Natural killer cell treated with Interleukin-12 subunit alpha and Interleukin-12 subunit beta and Interleukin-15 and Interleukin-18, amount 100 ng/mL, for 72 hours (primary cell): ENCODE measurements around the gene AFTPH. TPM values are rescaled to one million over a fixed set of nuclear protein-coding genes. Genes with fewer than 3 reads are reported as not detected.
A peak's percentile ranks its signal among the peaks of the same experiment; 100 is the strongest.

Experiments used
- ATAC-seq, 2 donors: fragments of 150-1000 bp; cut with Tn5 transposase in 1 of 2; sonication (Bioruptor Pico), chemical (Tn5 transposase) in 1 of 2; 2 replicates each; pipeline ENCODE4 v1.10.0; 2021
- DNase-seq: peaks from one replicate; pipeline ENCODE4 v3.0.0; 2022; ENCODE audit warnings: low spot score
- H3K27ac Mint-ChIP-seq, 2 donors: 1 replicate in 1 of 2; 2 replicates in 1 of 2; pipeline ENCODE4 v1.8.0; 2022; ENCODE audit warnings: mixed read lengths in 2 of 2, mild to moderate bottlenecking in 1 of 2, moderate library complexity in 1 of 2
- H3K27me3 Mint-ChIP-seq, 2 donors: 1 replicate in 1 of 2; 2 replicates in 1 of 2; pipeline ENCODE4 v1.8.0; 2022; ENCODE audit warnings: mixed read lengths in 2 of 2
- H3K36me3 Mint-ChIP-seq: one replicate; pipeline ENCODE4 v1.8.0; 2022; ENCODE audit warnings: mixed read lengths
- H3K4me1 Mint-ChIP-seq, 2 donors: 1 replicate in 1 of 2; 2 replicates in 1 of 2; pipeline ENCODE4 v1.8.0; 2022; ENCODE audit warnings: low read depth in 2 of 2, mixed read lengths in 2 of 2, mild to moderate bottlenecking in 1 of 2
- H3K4me3 Mint-ChIP-seq: one replicate; pipeline ENCODE4 v1.8.0; 2022; ENCODE audit warnings: mixed read lengths
- H3K9me3 Mint-ChIP-seq: 2 replicates; pipeline ENCODE4 v1.8.0; 2022; ENCODE audit warnings: mixed read lengths
- total RNA-seq, 2 donors: library from RNA; stranded (reverse); gene quantifications; one replicate each; pipeline ENCODE4 v1.2.3, GENCODE V29; 2022

Gene AFTPH
- total RNA-seq, 2 donors from 2014 or later = 38.7 to 49.0 TPM

DNA sequence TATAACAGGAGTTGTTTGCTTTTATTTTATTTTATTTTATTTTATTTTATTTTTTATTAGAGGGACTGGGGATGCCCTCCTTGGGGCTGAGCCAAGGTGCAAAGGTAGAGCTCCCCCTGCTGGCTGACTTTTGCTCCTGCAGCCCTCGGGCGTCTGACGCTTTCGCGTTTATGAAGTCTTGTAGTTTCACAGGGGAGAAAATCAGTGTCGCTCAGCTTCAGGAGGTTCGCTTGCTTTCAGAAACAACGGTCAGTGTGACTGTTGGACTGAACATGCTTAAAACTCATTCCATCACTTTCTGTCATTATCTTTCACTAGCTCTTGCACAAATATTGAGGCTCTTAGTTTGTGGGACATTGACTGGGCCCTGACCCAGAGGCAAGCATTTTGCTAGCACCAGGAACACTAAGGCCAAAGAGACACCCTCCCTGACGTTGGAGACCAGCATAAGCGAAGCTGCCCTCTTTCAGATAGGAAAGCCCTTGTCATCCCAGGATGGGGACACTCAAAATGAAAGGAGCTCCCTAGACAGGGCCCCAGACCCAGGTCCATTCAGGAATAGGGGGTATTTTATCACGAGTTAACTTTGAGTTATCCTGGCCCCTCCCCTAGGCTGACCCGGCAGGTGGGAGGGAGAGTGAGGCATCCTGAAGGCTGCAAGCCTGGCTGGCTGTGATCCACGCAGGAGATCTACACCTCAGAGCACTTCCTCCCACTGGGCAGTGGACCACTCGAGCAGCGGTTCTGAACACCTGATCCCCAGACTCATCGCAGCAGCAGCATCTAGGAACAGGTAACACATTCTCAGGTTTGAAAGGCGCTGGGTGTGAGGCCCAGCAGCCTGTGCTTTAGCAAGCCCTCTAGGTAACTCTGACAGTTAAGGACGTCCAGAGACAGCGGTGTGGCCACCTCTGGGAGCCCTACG lies 35.8 kb upstream of the AFTPH start:
- Mint-ChIP-seq H3K4me1 (peaks cover 2 to 4% of the 10 kb centered on the region in 2 donors), H3K27ac (no peak overlapping the region), H3K27me3 (peaks cover 20 to 29% of the 10 kb centered on the region in 2 donors), H3K36me3 (no peaks in the 10 kb centered on the region), H3K9me3 (no peaks in the 10 kb centered on the region), H3K4me3 (no peak overlapping the region)
- DNase-seq (peak; percentile 81), ATAC-seq (peak; percentile 67 to 73)

DNA sequence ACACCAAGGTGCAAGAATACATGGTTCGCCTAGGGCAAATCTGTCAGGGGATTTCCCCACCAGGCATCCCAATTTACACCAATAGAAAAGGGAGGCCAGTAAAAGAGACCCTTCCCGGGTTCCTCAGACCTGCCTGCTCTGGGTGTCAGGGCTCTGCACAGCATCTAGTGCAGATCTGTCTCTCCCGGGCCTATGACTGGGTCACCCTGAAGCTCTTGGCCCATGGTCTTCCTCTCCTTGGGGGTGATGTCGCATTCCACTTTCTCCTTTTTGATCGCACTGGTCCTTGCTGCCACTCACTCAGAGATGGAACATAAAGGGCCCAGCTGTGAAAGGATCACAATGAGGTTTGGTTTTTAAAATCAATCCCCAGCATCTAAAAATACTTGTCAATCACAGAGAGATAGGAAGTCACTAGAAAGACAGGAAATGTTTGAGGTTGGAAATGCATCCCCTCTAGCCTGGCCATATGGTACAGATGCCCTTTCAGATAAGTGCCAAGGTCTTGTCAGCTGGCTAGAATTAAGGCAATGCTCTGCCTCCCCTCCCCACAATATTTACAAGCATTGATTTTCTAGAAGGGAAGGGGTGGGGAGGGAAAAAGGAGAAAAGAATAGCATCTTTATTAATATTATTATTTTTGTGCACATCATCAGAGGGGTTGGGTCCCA lies 34.9 kb upstream of the AFTPH start:
- Mint-ChIP-seq H3K27ac (no peak overlapping the region), H3K4me1 (peaks cover 2 to 4% of the 10 kb centered on the region in 2 donors), H3K9me3 (no peaks in the 10 kb centered on the region), H3K4me3 (no peak overlapping the region), H3K36me3 (no peaks in the 10 kb centered on the region), H3K27me3 (peaks cover 25 to 36% of the 10 kb centered on the region in 2 donors)
- DNase-seq = no peak
- ATAC-seq = no peak

DNA sequence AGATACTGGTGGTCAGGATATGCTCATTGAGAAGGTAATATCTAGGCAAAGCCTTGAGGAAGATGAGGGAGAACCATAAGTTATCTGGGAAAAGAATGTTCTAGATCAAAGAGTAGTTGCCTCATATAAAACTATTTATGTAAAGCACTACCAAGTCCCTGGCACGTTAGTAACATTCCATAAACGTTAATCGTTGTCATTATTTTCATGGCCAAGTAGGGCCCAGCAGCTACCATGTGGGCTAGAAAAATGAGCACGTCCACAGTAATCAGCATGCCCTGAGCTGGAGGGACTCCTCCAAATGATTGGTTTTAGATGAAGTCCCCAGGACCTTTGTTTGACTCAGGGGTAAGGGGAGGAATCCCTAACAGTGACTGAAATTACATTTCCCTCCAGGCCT lies 32.7 kb upstream of the AFTPH start:
- ATAC-seq = no peak

GRCh38 chr2:64492272-64492671 lies 31.9 kb upstream of the AFTPH start:
- H3K27ac Mint-ChIP-seq = no peak overlapping the region
- H3K4me1 Mint-ChIP-seq = peaks cover 2 to 4% of the 10 kb centered on the region in 2 donors

More for the DNA sequence above, 32.7 kb upstream of the AFTPH start:
- Mint-ChIP-seq H3K4me1 (peaks cover 2 to 4% of the 10 kb centered on the region in 2 donors), H3K36me3 (no peaks in the 10 kb centered on the region), H3K27ac (no peak overlapping the region), H3K9me3 (no peaks in the 10 kb centered on the region), H3K27me3 (peaks cover 24 to 38% of the 10 kb centered on the region in 2 donors), H3K4me3 (no peak overlapping the region)
- no peak for DNase-seq

GRCh38 chr2:64492821-64493220 lies 31.3 kb upstream of the AFTPH start:
- Mint-ChIP-seq H3K4me1 (peaks cover 2 to 4% of the 10 kb centered on the region in 2 donors), H3K36me3 (no peaks in the 10 kb centered on the region), H3K4me3 (no peak overlapping the region), H3K27ac (no peak overlapping the region), H3K9me3 (no peaks in the 10 kb centered on the region), H3K27me3 (peaks cover 25 to 31% of the 10 kb centered on the region in 2 donors)
- DNase-seq = no peak
- no peak for ATAC-seq

More at GRCh38 chr2:64492272-64492671, 31.9 kb upstream of the AFTPH start:
- H3K36me3 Mint-ChIP-seq = no peaks in the 10 kb centered on the region
- DNase-seq = no peak
- no peak overlapping the region for H3K4me3 Mint-ChIP-seq
- no peak for ATAC-seq
- no peaks in the 10 kb centered on the region for H3K9me3 Mint-ChIP-seq
- H3K27me3 Mint-ChIP-seq = peaks cover 25 to 30% of the 10 kb centered on the region in 2 donors

GRCh38 chr2:64493788-64494187 lies 30.3 kb upstream of the AFTPH start:
- H3K27ac Mint-ChIP-seq = no peak overlapping the region
- DNase-seq (no peak), ATAC-seq (no peak)
- H3K9me3 Mint-ChIP-seq = no peaks in the 10 kb centered on the region
- no peaks in the 10 kb centered on the region for H3K36me3 Mint-ChIP-seq
- peaks cover 31 to 40% of the 10 kb centered on the region in 2 donors for H3K27me3 Mint-ChIP-seq
- no peak overlapping the region for H3K4me3 Mint-ChIP-seq
- H3K4me1 Mint-ChIP-seq = peaks cover 0 to 2% of the 10 kb centered on the region in 2 donors

GRCh38 chr2:64498438-64498837 lies 25.7 kb upstream of the AFTPH start:
- no peaks in the 10 kb centered on the region for H3K9me3 Mint-ChIP-seq
- ATAC-seq (no peak), DNase-seq (no peak)
- H3K27ac Mint-ChIP-seq = no peak overlapping the region
- no peaks in the 10 kb centered on the region for H3K36me3 Mint-ChIP-seq
- peaks cover 29 to 33% of the 10 kb centered on the region in 2 donors for H3K27me3 Mint-ChIP-seq
- H3K4me1 Mint-ChIP-seq = no peaks in the 10 kb centered on the region
- H3K4me3 Mint-ChIP-seq = no peak overlapping the region

DNA sequence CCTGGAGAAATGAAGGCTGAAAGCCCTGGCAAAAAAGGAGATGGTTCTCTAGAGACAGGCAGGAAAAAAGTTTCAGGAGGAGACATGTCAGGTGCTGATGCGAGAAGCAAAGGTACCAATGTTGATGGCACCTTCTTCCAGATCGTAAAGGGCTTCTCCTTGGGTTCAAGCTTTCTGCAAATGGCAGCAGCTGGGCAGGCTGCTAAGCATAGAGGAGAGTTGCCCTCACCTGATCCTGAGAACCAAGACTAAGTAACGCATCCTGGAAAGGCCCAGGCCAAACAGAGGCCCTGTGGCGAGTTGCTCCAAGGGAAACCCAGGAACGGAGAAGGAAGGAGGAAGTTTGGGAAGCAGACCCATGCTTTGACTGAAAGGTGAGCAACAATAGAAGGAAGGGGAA lies 23.6 kb upstream of the AFTPH start:
- ATAC-seq = no peak
- H3K27ac Mint-ChIP-seq = no peak overlapping the region
- no peaks in the 10 kb centered on the region for H3K36me3 Mint-ChIP-seq
- peaks cover 25 to 27% of the 10 kb centered on the region in 2 donors for H3K27me3 Mint-ChIP-seq
- H3K4me1 Mint-ChIP-seq = no peaks in the 10 kb centered on the region
- DNase-seq = no peak
- H3K9me3 Mint-ChIP-seq = no peaks in the 10 kb centered on the region
- no peak overlapping the region for H3K4me3 Mint-ChIP-seq

DNA sequence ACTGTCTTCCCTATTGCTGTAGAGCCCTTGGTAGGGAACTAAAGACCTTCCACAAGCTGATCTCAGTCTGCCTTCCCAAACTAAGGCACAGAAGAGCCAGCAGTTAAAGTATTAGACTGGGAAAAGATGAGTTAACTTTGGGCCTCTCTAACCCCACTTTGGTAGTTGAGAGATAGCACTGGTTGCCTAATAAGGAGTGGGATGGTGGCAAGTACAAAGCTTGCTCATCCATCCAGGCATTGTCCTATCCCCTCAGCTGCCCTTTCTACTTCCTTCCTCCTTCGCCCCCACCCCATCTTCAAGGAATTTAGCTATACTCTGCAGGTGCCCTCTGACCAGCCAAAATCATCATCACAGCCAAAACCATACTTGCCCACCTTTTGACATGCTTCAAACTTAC lies 22.2 kb upstream of the AFTPH start:
- DNase-seq (no peak), ATAC-seq (no peak)
- no peaks in the 10 kb centered on the region for H3K36me3 Mint-ChIP-seq

GRCh38 chr2:64502860-64503259 lies 21.3 kb upstream of the AFTPH start:
- Mint-ChIP-seq H3K9me3 (no peaks in the 10 kb centered on the region), H3K4me1 (no peaks in the 10 kb centered on the region), H3K36me3 (no peaks in the 10 kb centered on the region), H3K4me3 (no peak overlapping the region), H3K27ac (no peak overlapping the region), H3K27me3 (peaks cover 19 to 21% of the 10 kb centered on the region in 2 donors)
- DNase-seq (no peak), ATAC-seq (no peak)

More for the DNA sequence above, 22.2 kb upstream of the AFTPH start:
- H3K4me3 Mint-ChIP-seq = no peak overlapping the region
- no peaks in the 10 kb centered on the region for H3K9me3 Mint-ChIP-seq
- H3K27ac Mint-ChIP-seq = no peak overlapping the region
- H3K27me3 Mint-ChIP-seq = peaks cover 20 to 21% of the 10 kb centered on the region in 2 donors
- H3K4me1 Mint-ChIP-seq = no peaks in the 10 kb centered on the region

GRCh38 chr2:64504774-64505720 lies 19.1 kb upstream of the AFTPH start:
- peaks cover 5 to 7% of the 10 kb centered on the region in 2 donors for H3K27me3 Mint-ChIP-seq
- H3K36me3 Mint-ChIP-seq = no peaks in the 10 kb centered on the region
- DNase-seq (no peak), ATAC-seq (no peak)
- H3K4me3 Mint-ChIP-seq = no peak overlapping the region
- H3K4me1 Mint-ChIP-seq = no peaks in the 10 kb centered on the region
- no peaks in the 10 kb centered on the region for H3K9me3 Mint-ChIP-seq
- no peak overlapping the region for H3K27ac Mint-ChIP-seq

DNA sequence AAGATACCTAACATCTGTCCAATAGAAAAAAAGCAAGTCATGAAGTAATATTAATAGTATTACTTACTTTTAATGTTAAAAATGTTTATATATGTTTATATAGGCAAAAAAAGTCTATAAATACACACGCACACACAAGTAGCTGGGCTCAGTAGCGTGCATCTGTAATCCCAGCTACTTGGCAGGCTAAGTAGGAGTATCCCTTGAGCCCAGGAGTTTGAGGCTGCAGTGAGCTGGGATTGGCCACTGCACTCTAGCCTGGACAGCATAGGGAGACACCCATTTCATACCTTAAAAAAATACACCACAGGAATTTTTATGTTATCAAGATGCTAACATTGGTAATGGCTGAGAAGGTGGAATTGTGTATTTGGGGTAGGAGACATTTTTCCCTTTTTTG lies 17.4 kb upstream of the AFTPH start:
- H3K27ac Mint-ChIP-seq = no peak overlapping the region
- DNase-seq = no peak
- peaks cover 0 to 5% of the 10 kb centered on the region in 2 donors for H3K27me3 Mint-ChIP-seq
- no peak for ATAC-seq
- no peaks in the 10 kb centered on the region for H3K36me3 Mint-ChIP-seq
- no peaks in the 10 kb centered on the region for H3K4me1 Mint-ChIP-seq
- no peaks in the 10 kb centered on the region for H3K9me3 Mint-ChIP-seq
- H3K4me3 Mint-ChIP-seq = no peak overlapping the region

DNA sequence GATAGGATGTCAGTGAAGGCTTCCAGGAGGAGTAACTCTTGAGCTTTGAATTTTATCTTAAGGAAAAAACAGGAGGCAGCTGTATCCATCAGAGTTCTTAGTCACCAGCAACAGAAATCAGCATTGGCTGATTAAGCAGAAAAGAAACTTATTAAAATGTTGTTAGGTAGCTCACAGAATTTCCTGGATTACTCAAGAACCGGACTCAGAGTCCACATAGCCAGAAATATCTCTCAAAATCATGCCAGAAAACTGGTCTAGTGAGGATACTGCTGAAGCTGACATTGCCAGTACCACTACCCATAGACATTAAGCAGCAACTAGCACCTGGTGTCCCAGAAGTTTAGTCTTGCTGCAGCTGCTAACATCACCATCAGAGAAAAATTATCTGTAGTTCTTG lies 10.1 kb upstream of the AFTPH start:
- Mint-ChIP-seq H3K27me3 (peaks cover 0 to 3% of the 10 kb centered on the region in 2 donors), H3K36me3 (no peaks in the 10 kb centered on the region), H3K4me3 (no peak overlapping the region), H3K9me3 (no peaks in the 10 kb centered on the region), H3K4me1 (no peaks in the 10 kb centered on the region), H3K27ac (no peak overlapping the region)
- ATAC-seq = no peak
- no peak for DNase-seq
